K562 (cell line): ENCODE measurements around the gene IGFBP4. TPM values are rescaled to one million over a fixed set of nuclear protein-coding genes. Genes with fewer than 3 reads are reported as not detected.

Experiments
- ATAC-seq: fragments of 200-7000 bp; cut with Tn5 transposase; 3 replicates; pipeline ENCODE4 v1.9.1; 2020; ENCODE audit warnings: moderate library complexity
- BruUV-seq: library from RNA; stranded (reverse); fragments of 400-500 nt; replicated peaks from 2 replicates; lab custom pipeline; 2021; lab: Mats Ljungman, UMichigan
- CTCF ChIA-PET: fragments of 300-600 bp; formaldehyde crosslinking; extraction: SDS; loops from one replicate; lab custom pipeline; 2021; ENCODE audit warnings: low intra/inter-chr PET ratio; lab: Yijun Ruan, JAX
- POLR2A ChIA-PET: fragments of 300-600, 350-650 bp; sonication (Branson Sonifier 250); formaldehyde crosslinking; extraction: SDS; loops from one replicate; lab custom pipeline; 2021; ENCODE audit warnings: antibody characterized with exemption, inconsistent platforms; lab: Yijun Ruan, JAX
- DNase-seq, 4 experiments: peaks; one replicate each; pipeline versions ENCODE4 v3.0.0 to v3.0.0-alpha.2; 2011 to 2018; ENCODE audit warnings: low spot score in 3 of 4, mixed read lengths in 3 of 4; ENCODE audit errors: extremely low read depth in 1 of 4
- FAIRE-seq: peaks from 2 replicates; lab custom pipeline; 2011; peaks lifted over from hg19 to GRCh38; lab: Jason Lieb, UNC
- H2AFZ ChIP-seq: 2 replicates; pipeline ENCODE4 v1.6.0; 2011; ENCODE audit warnings: low read depth, low read length, control low read depth, inconsistent platforms
- H3K27ac ChIP-seq: fragments of 200-600 bp; 3 replicates; pipeline ENCODE4 v1.8.0; 2011; ENCODE audit warnings: low read depth, mild to moderate bottlenecking, control low read depth, inconsistent platforms, low read length, moderate library complexity, mixed read lengths; ENCODE audit errors: extremely low read depth
- H3K27me3 ChIP-seq, 2 experiments: fragments of 300-600 bp in 1 of 2; 2 replicates in 1 of 2; 3 replicates in 1 of 2; pipeline versions ENCODE4 v1.6.0 to v1.8.0; 2011; ENCODE audit warnings: inconsistent platforms in 2 of 2, low read length in 2 of 2, mild to moderate bottlenecking in 1 of 2, mixed read lengths in 1 of 2, moderate library complexity in 1 of 2; ENCODE audit not compliant: control insufficient read depth in 2 of 2, insufficient read depth in 2 of 2
- H3K36me3 ChIP-seq: fragments of 300-600 bp; 3 replicates; pipeline ENCODE4 v1.8.0; 2011; ENCODE audit warnings: mild to moderate bottlenecking, low read length, inconsistent platforms; ENCODE audit not compliant: control insufficient read depth, insufficient read depth
- H3K4me1 ChIP-seq, 2 experiments: fragments of 200-600 bp in 1 of 2; replicated peaks in 1 of 2; 2 replicates in 1 of 2; 3 replicates in 1 of 2; pipeline versions ENCODE4 v1.5.1 to v1.8.0; 2011; ENCODE audit warnings: inconsistent platforms in 2 of 2, low read length in 2 of 2, mild to moderate bottlenecking in 1 of 2, mixed read lengths in 1 of 2, moderate library complexity in 1 of 2; ENCODE audit not compliant: control insufficient read depth in 2 of 2, insufficient read depth in 2 of 2
- H3K4me2 ChIP-seq: 2 replicates; pipeline ENCODE4 v1.6.1; 2011; ENCODE audit warnings: low read length, control low read depth, inconsistent platforms, mixed read lengths; ENCODE audit not compliant: insufficient read depth
- H3K4me3 ChIP-seq: fragments of 200-600 bp; sonication (generic), shearing (Covaris generic); 2 replicates; pipeline ENCODE4 v1.5.1; 2016; ENCODE audit warnings: control low read depth, inconsistent platforms
- H3K79me2 ChIP-seq: fragments of 200-600 bp; 3 replicates; pipeline ENCODE4 v1.8.0; 2011; ENCODE audit warnings: low read length, inconsistent platforms; ENCODE audit not compliant: control insufficient read depth, insufficient read depth
- H3K9ac ChIP-seq, 2 experiments: 2 replicates each; pipeline versions ENCODE4 v1.6.0 to v1.6.1; 2011; ENCODE audit warnings: low read depth in 2 of 2, low read length in 2 of 2, control low read depth in 1 of 2, inconsistent platforms in 1 of 2, mild to moderate bottlenecking in 1 of 2, mixed read lengths in 1 of 2; ENCODE audit not compliant: insufficient read depth in 1 of 2
- H3K9me1 ChIP-seq: one replicate; pipeline ENCODE4 v1.6.0; 2011; ENCODE audit warnings: inconsistent platforms, mild to moderate bottlenecking, low read length, moderate library complexity; ENCODE audit not compliant: control insufficient read depth, insufficient read depth
- H3K9me3 ChIP-seq: replicated peaks from 2 replicates; pipeline ENCODE4 v1.5.1; 2011; ENCODE audit warnings: low read depth, low read length, inconsistent platforms; ENCODE audit not compliant: control insufficient read depth, insufficient read depth
- H4K20me1 ChIP-seq: replicated peaks from 2 replicates; pipeline ENCODE4 v1.6.1; 2011; ENCODE audit warnings: low read length, inconsistent platforms, mixed read lengths; ENCODE audit not compliant: control insufficient read depth, insufficient read depth
- BHLHE40 ChIP-seq: IDR thresholded peaks from 2 replicates; pipeline ENCODE4 v1.6.1; 2011; ENCODE audit warnings: low read length, improper control_type of control experiment
- EP400 ChIP-seq: fragments of 450-650 bp; IDR thresholded peaks from 2 replicates; pipeline ENCODE4 v1.6.1; 2017; ENCODE audit warnings: antibody characterized with exemption, mild to moderate bottlenecking, moderate library complexity
- GABPB2 ChIP-seq: fragments of 250-450 bp; sonication (Bioruptor Pico); conservative IDR thresholded peaks from 2 replicates; pipeline ENCODE4 v1.5.1; 2021; ENCODE audit warnings: mild to moderate bottlenecking
- HDAC8 ChIP-seq: fragments of 450-650 bp; IDR thresholded peaks from 2 replicates; pipeline ENCODE4 v1.6.1; 2016; ENCODE audit warnings: mild to moderate bottlenecking, missing genetic modification characterization, moderate library complexity, missing compliant biosample characterization
- JUN ChIP-seq, 2 experiments: sonication (generic) in 1 of 2; formaldehyde crosslinking in 1 of 2; IDR thresholded peaks; 2 replicates each; pipeline versions ENCODE4 v1.6.1 to v1.8.0; 2012 to 2022; ENCODE audit warnings: borderline replicate concordance in 2 of 2, mild to moderate bottlenecking in 2 of 2, improper control_type of control experiment in 1 of 2, low read depth in 1 of 2, low read length in 1 of 2, missing genetic modification reagents in 1 of 2
- JUNB ChIP-seq: fragments of 450-650 bp; formaldehyde crosslinking; conservative IDR thresholded peaks from 2 replicates; pipeline ENCODE4 v1.4.0; 2020; ENCODE audit warnings: mild to moderate bottlenecking
- MCM3 ChIP-seq: fragments of 450-650 bp; IDR thresholded peaks from 2 replicates; pipeline ENCODE4 v1.6.1; 2016
- NR2C2 ChIP-seq, 2 experiments: fragments of 200-800 bp in 1 of 2; sonication (Bioruptor generic) in 1 of 2; sonication (generic) in 1 of 2; formaldehyde crosslinking in 1 of 2; IDR thresholded peaks; 2 replicates each; pipeline versions ENCODE4 v1.6.1 to v1.8.0; 2016 to 2022; ENCODE audit warnings: mild to moderate bottlenecking in 1 of 2, missing compliant biosample characterization in 1 of 2, missing genetic modification characterization in 1 of 2, missing genetic modification reagents in 1 of 2
- RBM39 ChIP-seq: fragments of 200-400 bp; formaldehyde crosslinking; optimal IDR thresholded peaks from 2 replicates; pipeline ENCODE3; 2018; ENCODE audit warnings: low read depth, low read length
- U2AF1 ChIP-seq: fragments of 200-400 bp; formaldehyde crosslinking; optimal IDR thresholded peaks from 2 replicates; pipeline ENCODE3; 2017; ENCODE audit warnings: mild to moderate bottlenecking, low read depth, low read length, moderate library complexity
- USF1 ChIP-seq: sonication (generic); formaldehyde crosslinking; IDR thresholded peaks from 2 replicates; pipeline ENCODE4 v1.9.0; 2022; ENCODE audit warnings: mild to moderate bottlenecking, missing genetic modification reagents
- ZNF655 ChIP-seq: fragments of 250-450 bp; sonication (Bioruptor Pico); IDR thresholded peaks from 2 replicates; pipeline ENCODE4 v1.5.0; 2021
- WGBS: fragments of 100-300 bp; shearing (Covaris generic); methylation state at CpG from one replicate; pipeline ENCODE4 v1.1.6; 2016; ENCODE audit warnings: low coverage, mixed read lengths; ENCODE audit not compliant: insufficient coverage; ENCODE audit errors: missing lambda C conversion rate; 5-methylcytosine and 5-hydroxymethylcytosine counted together
- in situ Hi-C: fragments of 300-500 bp; cut with MboI; formaldehyde crosslinking; loops from 4 replicates; pipeline ENCODE4 v1.15.0; 2018; ENCODE audit warnings: inconsistent platforms, mixed read lengths
- intact Hi-C: fragments of 100-400 bp; cut with micrococcal nuclease; formaldehyde crosslinking; loops from 2 replicates; pipeline ENCODE4 v1.14.2; 2022
- polyA plus RNA-seq, 8 experiments: library from polyadenylated mRNA; depleted of rRNA in 4 of 8; stranded (reverse) in 5 of 8; unstranded in 3 of 8; fragments of >200 nt; fragmentation: Nextera tagmentation in 2 of 8; fragmentation: Illumina TruSeq in 1 of 8; extraction: Ambion mirVana in 2 of 8; extraction: Trizol in 1 of 8; gene quantifications; 2 replicates each; pipeline versions ENCODE4 v1.2.1 to v1.2.3, GENCODE V29; 2011 to 2014; ENCODE audit warnings: inconsistent platforms in 1 of 8, missing spikeins in 1 of 8
- total RNA-seq, 7 experiments: library from RNA; depleted of rRNA in 6 of 7; stranded (reverse); fragments of >200 nt in 6 of 7; fragmentation: Illumina TruSeq in 2 of 7; extraction: Trizol in 2 of 7; gene quantifications; 2 replicates each; pipeline versions ENCODE4 v1.2.1 to v1.2.3, GENCODE V29; 2011 to 2021; ENCODE audit warnings: low replicate concordance in 1 of 7

Gene IGFBP4
- total and polyA plus RNA-seq, 9 of the 15 experiments (the other 6 are each of a cell fraction or from before 2014, with no cell fraction given): 8.8 to 99.8 (median 18.6) TPM

DNA sequence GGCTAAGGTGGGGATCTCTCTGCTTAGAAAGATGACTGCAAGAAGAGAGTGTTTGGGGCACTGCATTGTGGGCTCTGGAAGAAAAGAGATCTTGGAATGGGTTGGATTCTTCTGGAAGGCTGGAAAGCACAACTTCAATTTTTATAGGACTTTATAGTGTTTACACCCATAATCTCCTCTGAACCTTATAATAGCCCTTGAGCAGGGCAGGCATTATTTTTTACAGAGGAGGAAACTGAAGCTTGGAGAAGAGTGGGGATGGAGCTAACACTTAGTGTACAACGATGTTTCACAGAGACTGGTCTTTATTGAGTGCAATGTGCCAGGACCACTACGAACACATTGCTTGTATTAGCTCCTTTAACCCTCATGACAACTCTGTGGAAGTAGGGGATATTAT, 47.7 kb downstream of the IGFBP4 start (continued):
- TF ChIP-seq USF1 (CRISPR knock-in tag): no peak
- TF ChIP-seq, all 486 proteins: peak for 0

GRCh38 chr17:40491486-40491885, 48.2 kb downstream of the IGFBP4 start:
- H3K9me3 ChIP-seq: no peaks in the 10 kb centered on the region
- no TSS peak for BruUV-seq
- 37% methylated on average over 3 of the region's 7 CpGs for WGBS
- H3K4me2 ChIP-seq: no peak overlapping the region
- FAIRE-seq (no peak), ATAC-seq (0 out of 3 replicates have a peak, but pooled peaks have one; percentile 29), DNase-seq (peak in 2 of 4 experiments; percentile 55 to 57)
- ChIA-PET CTCF (no interaction called here), POLR2A (interaction anchor here (0.9 to 1.1 kb wide), 2 partner anchors 10 to 12 kb away, joined by 3 to 5 read pairs; partner anchors contain the start of gene TNS4)
- no peak overlapping the region for H2AFZ ChIP-seq
- intact Hi-C loops (no loop called here), in situ Hi-C loops (no loop called here)
- H3K36me3 ChIP-seq: no peaks in the 10 kb centered on the region
- peaks cover 15 to 24% of the 10 kb centered on the region in 2 experiments; a peak in 4 of 5 replicates for H3K4me1 ChIP-seq
- no peaks in the 10 kb centered on the region for H3K9me1 ChIP-seq
- no peak overlapping the region for H3K27ac ChIP-seq
- H3K4me3 ChIP-seq: no peak overlapping the region
- no peaks in the 10 kb centered on the region for H3K27me3 ChIP-seq
- H4K20me1 ChIP-seq: no peaks in the 10 kb centered on the region
- no peaks in the 10 kb centered on the region for H3K79me2 ChIP-seq
- TF ChIP-seq JUNB (CRISPR knock-in tag): no peak
- no peak overlapping the region for H3K9ac ChIP-seq

- ChIA-PET POLR2A (interaction anchor here (0.6 to 1.4 kb wide), 3 partner anchors 11 to 133 kb away, joined by 3 read pairs; no protein-coding TSS in a partner anchor), CTCF (no interaction called here)
- no peaks in the 10 kb centered on the region for H4K20me1 ChIP-seq
- FAIRE-seq (no peak), DNase-seq (no peak), ATAC-seq (no peak)
- no peaks in the 10 kb centered on the region for H3K9me3 ChIP-seq
- no peaks in the 10 kb centered on the region for H3K9me1 ChIP-seq
- no peaks in the 10 kb centered on the region for H3K27me3 ChIP-seq
- intact Hi-C loops (no loop called here), in situ Hi-C loops (no loop called here)
- H3K4me2 ChIP-seq: no peak overlapping the region
- no peaks in the 10 kb centered on the region for H3K79me2 ChIP-seq
- H3K36me3 ChIP-seq: no peaks in the 10 kb centered on the region
- no peak overlapping the region for H2AFZ ChIP-seq
- peaks cover 12 to 20% of the 10 kb centered on the region in 2 experiments; a peak in 4 of 5 replicates for H3K4me1 ChIP-seq
- WGBS: 48% methylated on average over 4 of the region's 4 CpGs
- H3K4me3 ChIP-seq: no peak overlapping the region
- BruUV-seq: no TSS peak
- no peak overlapping the region for H3K27ac ChIP-seq
- H3K9ac ChIP-seq: peak overlapping the region in 1 of 2 experiments; percentile 43; a peak in 2 of 4 replicates
- TF ChIP-seq JUN (IDR thresholded peaks at IDR 0.05; ENCODE audit: borderline replicate concordance, low read depth, low read length): no peak
- no peak for TF ChIP-seq JUN (CRISPR knock-in tag; IDR thresholded peaks at IDR 0.05; ENCODE audit: borderline replicate concordance)
- no peak for TF ChIP-seq BHLHE40
- no peak for TF ChIP-seq ZNF655 (CRISPR knock-in tag)
- TF ChIP-seq HDAC8 (tag): no peak
- TF ChIP-seq MCM3: no peak
- TF ChIP-seq NR2C2 (CRISPR knock-in tag; IDR thresholded peaks at IDR 0.05): no peak
- no peak for TF ChIP-seq NR2C2 (tag; IDR thresholded peaks at IDR 0.05)
- no peak for TF ChIP-seq GABPB2
- no peak for TF ChIP-seq U2AF1
- no peak for TF ChIP-seq EP400
- TF ChIP-seq RBM39: no peak
These were observed 50.4 kb downstream of the IGFBP4 start for GRCh38 chr17:40493697-40494096.
